Superior temporal gyrus (tissue), 1 donor: Measurements from ENCODE around the gene TRIM10.
"Not testable (repeated sequence)": the region's sequence is repeated elsewhere in the genome, so short reads cannot be mapped to it uniquely, and the experiment has no call there.

Source experiments
- DNase-seq: peaks from one replicate; pipeline ENCODE4 v3.0.0-alpha.2; 2016; ENCODE audit errors: extremely low spot score

TRIM10 gene

DNA sequence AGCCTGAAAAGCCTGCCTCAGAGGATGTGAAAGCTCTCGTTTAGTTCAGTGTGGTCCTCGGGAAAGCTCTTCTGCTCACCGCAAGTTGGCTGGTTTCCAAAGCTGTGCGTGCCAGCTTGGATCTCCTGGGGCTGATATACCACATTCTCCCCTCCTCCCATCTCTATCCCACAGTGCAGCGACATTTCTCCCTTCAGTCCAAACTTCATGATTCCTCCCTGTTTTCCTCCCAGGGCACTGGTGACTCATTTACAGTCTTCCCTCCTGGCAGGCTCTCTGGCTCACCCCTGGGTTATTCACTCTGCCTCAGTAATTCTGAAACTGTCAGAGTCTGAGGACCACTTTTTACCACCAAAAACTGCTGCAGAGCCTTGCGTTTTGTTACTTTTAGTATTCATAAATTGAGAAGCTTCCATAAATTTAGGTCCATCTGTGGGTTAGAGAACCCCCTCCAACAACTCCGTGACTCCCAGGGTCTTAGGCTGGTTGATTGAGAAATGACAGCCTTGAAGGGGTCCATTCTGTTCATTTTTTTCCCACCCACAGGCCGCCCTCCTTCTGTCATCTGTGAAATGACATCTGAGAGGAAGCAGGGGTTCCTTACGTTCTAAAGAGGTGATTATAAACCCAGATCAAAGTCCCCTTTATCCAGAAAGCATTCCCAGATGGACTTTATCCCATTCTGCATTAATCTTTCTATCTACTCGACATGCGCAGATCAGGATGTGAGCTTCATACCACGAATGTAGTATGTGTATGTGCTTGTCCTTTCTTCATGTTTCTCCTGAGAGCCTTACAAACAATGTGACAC lies 6.1 kb downstream of the TRIM10 start:
- DNase-seq: no peak

- DNase-seq: no peak
Observed at GRCh38 chr6:30154061-30154460, 7.0 kb downstream of the TRIM10 start.

GRCh38 chr6:30152910-30153610 lies 8.0 kb downstream of the TRIM10 start:
- DNase-seq: no peak

- no peak for DNase-seq
Observed at GRCh38 chr6:30152016-30152673, 8.9 kb downstream of the TRIM10 start.

GRCh38 chr6:30151580-30151979 lies 9.4 kb downstream of the TRIM10 start:
- no peak for DNase-seq

DNA sequence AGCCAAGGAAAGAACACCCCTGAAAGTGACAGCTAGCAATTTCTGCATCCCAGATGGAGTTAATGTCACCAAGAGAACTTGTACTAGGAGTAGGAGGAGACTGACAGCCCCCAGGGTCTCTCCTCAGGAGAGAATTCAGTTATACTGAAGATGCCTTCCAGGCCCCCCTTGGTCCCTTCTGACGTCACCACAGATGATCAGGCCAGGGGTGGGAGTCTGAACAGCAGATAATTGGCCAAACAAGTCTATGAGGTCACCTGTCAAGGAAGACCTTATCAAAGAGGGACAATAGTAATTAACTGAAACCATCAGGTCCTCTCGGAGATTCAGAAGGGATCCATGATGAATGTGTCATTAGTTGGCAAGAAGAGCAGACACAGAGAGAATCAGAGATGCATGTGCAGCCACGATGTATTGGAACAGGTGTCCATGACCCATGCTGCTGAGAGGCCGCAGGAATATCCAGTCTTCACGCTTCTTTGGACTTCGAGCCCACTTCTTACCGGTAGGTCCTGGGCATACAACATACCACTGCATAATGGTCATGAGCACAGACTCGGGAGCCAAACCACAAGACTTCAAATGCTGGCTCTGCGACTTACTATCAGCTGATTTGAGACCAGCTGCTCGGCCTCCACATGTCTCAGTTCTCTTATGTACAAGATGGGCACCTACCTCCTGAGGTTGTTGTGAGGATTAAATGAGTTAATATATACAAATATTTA lies 10.2 kb downstream of the TRIM10 start:
- DNase-seq: no peak

DNA sequence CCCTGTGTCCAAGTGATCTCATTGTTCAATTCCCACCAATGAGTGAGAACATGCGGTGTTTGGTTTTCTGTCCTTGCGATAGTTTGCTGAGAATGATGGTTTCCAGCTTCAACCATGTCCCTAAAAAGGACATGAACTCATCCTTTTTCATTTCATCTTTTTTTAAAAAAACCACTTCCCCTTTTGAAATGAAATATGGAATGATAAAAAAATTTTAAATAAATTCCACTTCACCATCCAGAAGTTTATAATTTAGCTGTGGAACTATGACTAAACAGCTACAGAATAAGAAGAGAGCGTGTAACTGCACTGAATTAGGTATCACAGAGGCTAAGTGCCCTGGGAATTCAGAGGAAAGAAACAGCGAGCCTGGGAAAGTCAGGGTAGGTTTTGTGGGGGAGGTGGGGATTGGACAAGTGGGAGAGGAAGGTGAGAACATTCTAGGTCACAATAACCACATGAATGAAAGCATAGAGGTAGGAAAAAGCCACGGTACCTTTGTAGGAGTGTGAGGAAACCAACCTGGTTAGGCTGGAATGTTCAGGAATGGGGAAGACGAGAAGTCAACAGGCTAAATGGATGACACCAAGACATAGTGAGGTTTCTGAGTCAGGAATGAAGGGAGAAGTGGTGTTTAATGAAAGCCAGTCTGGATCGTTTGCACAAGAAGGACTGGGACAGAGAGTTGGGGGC lies 11.0 kb downstream of the TRIM10 start:
- DNase-seq: no peak

- no peak for DNase-seq
Observed at GRCh38 chr6:30149234-30149633, 11.8 kb downstream of the TRIM10 start.

DNA sequence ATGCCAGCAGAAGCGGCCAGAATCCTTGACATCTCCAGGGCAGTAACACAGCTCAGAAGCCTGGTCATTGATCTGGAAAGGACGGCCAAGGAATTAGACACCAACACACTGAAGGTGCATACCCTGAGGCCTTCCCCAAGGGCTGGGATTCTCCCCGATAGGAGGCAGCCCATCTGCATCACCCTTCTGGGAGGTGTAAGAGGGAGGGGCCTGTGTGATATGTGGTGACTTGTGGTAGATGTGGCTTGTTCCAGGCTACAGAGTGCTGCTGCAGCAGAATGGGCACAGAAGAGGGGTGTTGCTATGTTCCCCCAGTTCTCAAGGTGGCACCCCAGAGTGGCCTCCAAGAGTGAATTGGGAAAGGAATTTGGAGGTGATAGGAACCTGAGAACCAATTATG lies 13.9 kb downstream of the TRIM10 start:
- no peak for DNase-seq

DNA sequence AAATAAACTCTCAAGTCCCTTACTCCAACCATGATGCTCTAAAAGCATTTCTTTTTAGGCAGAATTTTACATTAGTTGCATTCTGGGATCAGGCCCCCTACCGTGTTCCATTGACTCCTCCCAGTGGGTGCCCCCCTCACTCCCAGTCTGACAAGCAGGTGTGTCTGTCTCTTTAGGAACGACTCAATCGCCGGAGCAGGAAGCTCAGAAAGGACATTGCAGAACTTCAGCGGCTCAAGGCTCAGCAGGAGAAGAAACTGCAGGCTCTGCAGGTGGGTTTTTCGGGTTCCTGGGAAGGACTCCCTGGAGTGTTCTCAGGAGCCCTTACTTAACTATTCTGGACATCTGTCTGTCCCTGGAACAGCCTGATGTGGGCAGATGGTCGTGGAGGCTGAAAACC lies 15.2 kb downstream of the TRIM10 start:
- no peak for DNase-seq

GRCh38 chr6:30144811-30145210 lies 16.2 kb downstream of the TRIM10 start:
- no peak for DNase-seq

GRCh38 chr6:30143780-30144179 lies 17.2 kb downstream of the TRIM10 start:
- no peak for DNase-seq

DNA sequence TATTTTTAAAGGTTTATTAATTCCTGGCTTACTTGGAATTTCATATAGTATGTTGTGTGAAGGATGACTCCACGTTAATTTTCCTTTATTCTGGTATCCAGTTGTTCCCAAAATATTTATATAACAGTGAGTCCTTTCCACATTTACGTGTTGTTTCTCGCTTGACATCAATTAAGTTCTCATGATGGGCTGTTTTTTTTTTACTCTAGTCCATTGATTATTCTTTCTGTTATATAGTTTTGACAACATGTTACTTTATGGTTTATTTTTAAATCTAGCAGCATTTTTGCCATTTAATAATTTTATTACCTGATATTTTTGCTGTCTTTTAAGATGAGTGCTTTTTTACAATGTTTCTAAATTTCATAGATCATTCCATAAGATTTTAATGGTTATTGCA lies 18.3 kb downstream of the TRIM10 start:
- DNase-seq: no peak

- DNase-seq: not testable (repeated sequence)
Observed at GRCh38 chr6:30140240-30140639, 20.8 kb downstream of the TRIM10 start.

DNA sequence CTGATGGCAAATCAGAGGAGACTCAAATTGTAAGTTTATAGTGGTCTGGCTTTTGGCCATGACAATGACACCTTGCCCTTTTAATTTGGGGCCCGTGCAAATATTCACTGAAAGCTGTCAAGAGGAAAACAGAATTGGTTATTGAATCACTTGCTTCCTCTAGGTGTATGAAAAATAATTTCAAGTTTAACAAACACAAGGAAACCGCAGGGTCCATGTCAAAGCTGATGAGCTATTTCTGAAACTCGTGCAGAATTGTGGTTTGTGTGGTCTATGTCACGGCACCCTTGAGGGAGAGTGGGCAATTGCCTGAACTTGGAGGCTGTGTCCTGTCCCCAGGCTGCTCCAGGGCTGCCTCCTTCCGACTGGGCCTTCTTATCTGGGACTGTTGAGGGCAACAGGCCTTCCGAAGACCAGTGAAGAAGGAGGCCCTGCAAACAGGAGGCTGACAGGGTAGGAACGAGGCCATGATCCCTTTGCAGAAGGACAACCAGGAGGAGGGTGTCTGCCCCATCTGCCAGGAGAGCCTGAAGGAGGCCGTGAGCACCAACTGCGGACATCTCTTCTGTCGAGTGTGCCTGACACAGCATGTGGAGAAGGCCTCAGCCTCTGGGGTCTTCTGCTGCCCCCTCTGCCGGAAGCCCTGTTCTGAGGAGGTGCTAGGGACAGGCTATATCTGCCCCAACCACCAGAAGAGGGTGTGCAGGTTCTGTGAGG lies 24.3 kb downstream of the TRIM10 start:
- DNase-seq: no peak

DNA sequence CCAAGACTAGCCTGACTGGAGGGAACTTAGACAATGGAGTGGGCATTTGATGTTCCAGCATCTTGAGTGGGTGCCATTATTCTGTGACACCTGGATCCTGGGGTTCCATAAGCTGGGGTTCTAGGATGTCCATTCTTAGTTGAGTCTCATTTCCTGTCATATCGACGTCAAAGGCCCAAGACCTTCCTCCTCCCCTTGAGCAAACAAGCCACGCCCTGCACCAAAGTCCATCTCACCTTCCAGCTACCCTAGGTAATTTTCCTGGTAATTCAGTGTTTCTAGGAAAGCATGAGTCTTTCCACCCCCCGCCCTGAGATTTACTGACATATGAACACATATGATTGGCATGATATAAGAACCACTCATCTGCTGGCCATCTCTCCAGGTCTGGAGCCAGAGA lies 25.3 kb downstream of the TRIM10 start, which contains the start of gene TRIM40:
Gene TRIM40, plus strand, starts transcription at position 384 of the 400 bp plus-strand sequence. CDS start 897 bp downstream, outside the sequence.
- DNase-seq: no peak

DNA sequence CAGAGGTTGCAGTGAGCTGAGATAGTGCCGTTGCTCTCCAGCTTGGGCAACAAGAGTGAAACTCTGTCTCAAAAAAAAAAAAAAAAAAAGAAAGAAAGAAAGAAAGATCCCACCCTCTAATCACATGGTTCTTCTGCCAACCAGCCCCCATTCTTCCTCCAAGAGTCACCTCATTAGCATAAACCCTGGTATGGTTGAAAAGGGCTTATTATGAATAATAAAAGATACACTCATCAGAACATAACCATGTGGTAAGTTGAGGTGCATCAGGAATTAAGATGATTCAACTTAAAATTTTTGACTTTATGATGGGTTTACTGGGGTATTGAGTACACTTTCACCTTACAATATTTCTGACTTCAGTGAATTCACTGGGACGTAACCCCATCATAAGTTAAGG lies 25.9 kb downstream of the TRIM10 start:
- no peak for DNase-seq

DNA sequence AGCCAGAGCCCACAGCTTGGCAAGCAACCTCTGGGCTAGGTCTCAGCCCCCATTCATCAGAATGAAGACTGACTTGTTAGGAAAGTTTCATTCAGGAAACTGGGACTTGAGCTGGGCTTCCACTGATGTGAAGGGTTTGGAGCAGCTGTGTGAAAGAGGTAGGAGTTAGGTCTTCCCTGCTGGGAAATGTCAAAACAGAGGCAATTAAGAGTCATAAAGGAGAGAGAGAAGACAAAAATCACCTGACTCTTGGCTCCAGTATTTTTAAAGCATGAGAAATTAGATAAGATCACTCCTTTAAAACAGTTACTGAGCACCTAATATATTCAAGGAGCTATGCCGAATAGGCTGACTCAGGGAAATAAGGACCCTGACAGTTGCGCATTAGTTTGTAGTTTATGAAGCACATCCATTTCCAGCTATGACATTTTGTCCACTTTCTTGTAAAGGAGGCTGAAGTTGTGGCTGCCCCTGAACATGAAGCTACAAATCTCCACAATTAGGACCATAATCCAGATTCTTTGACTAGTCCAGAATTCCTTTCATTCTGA lies 29.0 kb downstream of the TRIM10 start:
- no peak for DNase-seq

- peak; percentile 90 for DNase-seq
Observed at GRCh38 chr6:30130887-30131862, 29.8 kb downstream of the TRIM10 start.
